Stimulated activated CD8-positive, alpha-beta memory T cell treated with anti-CD3 and anti-CD28 coated beads, Interleukin-12 subunit alpha, Interleukin-12 subunit beta, amount 100 ng/mL, for 1 hour (primary cell): Measurements from ENCODE around the gene ELP4.
"Not testable (repeated sequence)": the region's sequence is repeated elsewhere in the genome, so short reads cannot be mapped to it uniquely, and the experiment has no call there.

Source experiments
- DNase-seq: peaks from one replicate; pipeline ENCODE4 v3.0.0-alpha.2; 2020; ENCODE audit warnings: low read depth

Gene ELP4

GRCh38 chr11:31555938-31556337, 46.4 kb downstream of the ELP4 start:
- DNase-seq = no peak

GRCh38 chr11:31558001-31558400, 48.4 kb downstream of the ELP4 start:
- DNase-seq = no peak

GRCh38 chr11:31560842-31561476, 51.4 kb downstream of the ELP4 start:
- DNase-seq = no peak

- DNase-seq = not testable (repeated sequence)
Observed at GRCh38 chr11:31564517-31564916, 55.0 kb downstream of the ELP4 start.

GRCh38 chr11:31574133-31574532, 64.6 kb downstream of the ELP4 start:
- DNase-seq = not testable (repeated sequence)

GRCh38 chr11:31575764-31576163, 66.2 kb downstream of the ELP4 start:
- not testable (repeated sequence) for DNase-seq

GRCh38 chr11:31579412-31579811, 69.8 kb downstream of the ELP4 start:
- not testable (repeated sequence) for DNase-seq

- no peak for DNase-seq
Observed at GRCh38 chr11:31582697-31583096, 73.1 kb downstream of the ELP4 start.

- no peak for DNase-seq
Observed at GRCh38 chr11:31598454-31598853, 88.9 kb downstream of the ELP4 start.

- DNase-seq = no peak
Observed at GRCh38 chr11:31601635-31602282, 92.2 kb downstream of the ELP4 start.

GRCh38 chr11:31606893-31607292, 97.3 kb downstream of the ELP4 start:
- no peak for DNase-seq

GRCh38 chr11:31607914-31608313, 98.3 kb downstream of the ELP4 start:
- no peak for DNase-seq

GRCh38 chr11:31608995-31609394, 99.4 kb downstream of the ELP4 start:
- no peak for DNase-seq

- no peak for DNase-seq
Observed at GRCh38 chr11:31610544-31610943, 101.0 kb downstream of the ELP4 start.

- no peak for DNase-seq
Observed at GRCh38 chr11:31617246-31617645, 107.7 kb downstream of the ELP4 start.

- DNase-seq = no peak
Observed at GRCh38 chr11:31619980-31620379, 110.4 kb downstream of the ELP4 start.

GRCh38 chr11:31620434-31620833, 110.9 kb downstream of the ELP4 start:
- DNase-seq = no peak

GRCh38 chr11:31625868-31626267, 116.3 kb downstream of the ELP4 start:
- no peak for DNase-seq

- no peak for DNase-seq
Observed at GRCh38 chr11:31628111-31628510, 118.5 kb downstream of the ELP4 start.

- DNase-seq = no peak
Observed at GRCh38 chr11:31636983-31637382, 127.4 kb downstream of the ELP4 start.

- DNase-seq = no peak
Observed at GRCh38 chr11:31640611-31641010, 131.0 kb downstream of the ELP4 start.

GRCh38 chr11:31641477-31642062, 132.0 kb downstream of the ELP4 start:
- no peak for DNase-seq

GRCh38 chr11:31643857-31644256, 134.3 kb downstream of the ELP4 start:
- DNase-seq = no peak

- no peak for DNase-seq
Observed at GRCh38 chr11:31645747-31646146, 136.2 kb downstream of the ELP4 start.
